ENCODE data around the gene TERT.
"Not testable (repeated sequence)": the region's sequence is repeated elsewhere in the genome, so short reads cannot be mapped to it uniquely, and the experiment has no call there.

The TERT gene

GRCh38 chr5:1278656-1279442 is 16.0 kb downstream of the TERT start:
- no peak for DNase-seq (ENCODE audit: low spot score)

- DNase-seq (ENCODE audit: low spot score) = no peak
Observed at GRCh38 chr5:1278216-1278615, 16.7 kb downstream of the TERT start.

- no peak for DNase-seq (ENCODE audit: low spot score)
Observed at GRCh38 chr5:1277781-1278180, 17.1 kb downstream of the TERT start.

- DNase-seq (ENCODE audit: low spot score) = no peak
Observed at GRCh38 chr5:1277331-1277730, 17.5 kb downstream of the TERT start.

GRCh38 chr5:1276930-1277329 is 17.9 kb downstream of the TERT start:
- no peak for DNase-seq (ENCODE audit: low spot score)

- not testable (repeated sequence) for DNase-seq (ENCODE audit: low spot score)
Observed at GRCh38 chr5:1275397-1276391, 19.2 kb downstream of the TERT start.

- DNase-seq (ENCODE audit: low spot score) = no peak
Observed at GRCh38 chr5:1274471-1274870, 20.4 kb downstream of the TERT start.

GRCh38 chr5:1273745-1274144 is 21.1 kb downstream of the TERT start:
- no peak for DNase-seq (ENCODE audit: low spot score)

GRCh38 chr5:1272201-1272600 is 22.7 kb downstream of the TERT start:
- no peak for DNase-seq (ENCODE audit: low spot score)

GRCh38 chr5:1270933-1271914 is 23.6 kb downstream of the TERT start:
- no peak for DNase-seq (ENCODE audit: low spot score)

- DNase-seq (ENCODE audit: low spot score) = no peak
Observed at GRCh38 chr5:1270426-1270825, 24.4 kb downstream of the TERT start.

- no peak for DNase-seq (ENCODE audit: low spot score)
Observed at GRCh38 chr5:1268666-1269065, 26.2 kb downstream of the TERT start.

GRCh38 chr5:1268056-1268455 is 26.8 kb downstream of the TERT start:
- DNase-seq (ENCODE audit: low spot score) = no peak

- not testable (repeated sequence) for DNase-seq (ENCODE audit: low spot score)
Observed at GRCh38 chr5:1267464-1267863, 27.4 kb downstream of the TERT start.

- DNase-seq (ENCODE audit: low spot score) = no peak
Observed at GRCh38 chr5:1266791-1267190, 28.1 kb downstream of the TERT start.

GRCh38 chr5:1265461-1266455 is 29.1 kb downstream of the TERT start:
- DNase-seq (ENCODE audit: low spot score) = no peak

- DNase-seq (ENCODE audit: low spot score) = no peak
Observed at GRCh38 chr5:1265026-1265425, 29.8 kb downstream of the TERT start.

- DNase-seq (ENCODE audit: low spot score) = no peak
Observed at GRCh38 chr5:1264211-1264610, 30.7 kb downstream of the TERT start.

GRCh38 chr5:1262381-1262780 is 32.5 kb downstream of the TERT start:
- no peak for DNase-seq (ENCODE audit: low spot score)

- no peak for DNase-seq (ENCODE audit: low spot score)
Observed at GRCh38 chr5:1261643-1262042, 33.2 kb downstream of the TERT start.
